HepG2 (cell line): Measurements from ENCODE around the gene OBSL1. TPM values are rescaled to one million over a fixed set of nuclear protein-coding genes. Genes with fewer than 3 reads are reported as not detected.

Source experiments
- HDAC2 ChIP-seq: sonication (generic); formaldehyde crosslinking; IDR thresholded peaks from 2 replicates; pipeline ENCODE4 v1.4.0; 2020; ENCODE audit warnings: missing genetic modification reagents
- HOXA7 ChIP-seq: sonication (generic); formaldehyde crosslinking; IDR thresholded peaks from 2 replicates; pipeline ENCODE4 v1.8.1; 2022; ENCODE audit warnings: mild to moderate bottlenecking, missing genetic modification reagents, moderate library complexity
- NKX3-1 ChIP-seq: sonication (generic); formaldehyde crosslinking; IDR thresholded peaks from 2 replicates; pipeline ENCODE4 v1.5.0; 2020; ENCODE audit warnings: missing genetic modification reagents
- PAF1 ChIP-seq: IDR thresholded peaks from 2 replicates; pipeline ENCODE4 v1.6.1; 2016; ENCODE audit warnings: missing genetic modification reagents, missing compliant biosample characterization
- PCBP1 ChIP-seq: fragments of 200-400 bp; formaldehyde crosslinking; IDR thresholded peaks from 2 replicates; pipeline ENCODE4 v1.6.1; 2017; ENCODE audit warnings: mild to moderate bottlenecking, low read depth, low read length, borderline replicate concordance
- PRMT3 ChIP-seq: sonication (generic); formaldehyde crosslinking; IDR thresholded peaks from 2 replicates; pipeline ENCODE4 v1.8.1; 2022; ENCODE audit warnings: low read depth, mild to moderate bottlenecking, moderate library complexity, missing genetic modification reagents, borderline replicate concordance
- RAD51 ChIP-seq: fragments of 450-650 bp; IDR thresholded peaks from 2 replicates; pipeline ENCODE4 v1.6.1; 2016; ENCODE audit warnings: borderline replicate concordance
- SNAPC2 ChIP-seq: sonication (generic); formaldehyde crosslinking; IDR thresholded peaks from 2 replicates; pipeline ENCODE4 v1.8.1; 2022; ENCODE audit warnings: mild to moderate bottlenecking, missing genetic modification reagents
- TMF1 ChIP-seq: sonication (generic); formaldehyde crosslinking; IDR thresholded peaks from 2 replicates; pipeline ENCODE4 v1.8.1; 2022; ENCODE audit warnings: low read depth, missing genetic modification reagents
- WIZ ChIP-seq: sonication (generic); formaldehyde crosslinking; IDR thresholded peaks from 2 replicates; pipeline ENCODE4 v1.5.1; 2020; ENCODE audit warnings: mild to moderate bottlenecking, missing genetic modification reagents
- ZNF160 ChIP-seq: sonication (generic); formaldehyde crosslinking; IDR thresholded peaks from 2 replicates; pipeline ENCODE4 v1.8.0; 2022; ENCODE audit warnings: mild to moderate bottlenecking, inconsistent platforms, missing genetic modification reagents
- ZNF251 ChIP-seq: sonication (generic); formaldehyde crosslinking; IDR thresholded peaks from 2 replicates; pipeline ENCODE4 v1.9.0; 2021; ENCODE audit warnings: mild to moderate bottlenecking, missing genetic modification reagents
- ZNF562 ChIP-seq: sonication (generic); formaldehyde crosslinking; IDR thresholded peaks from 2 replicates; pipeline ENCODE4 v1.8.0; 2022; ENCODE audit warnings: missing genetic modification reagents, borderline replicate concordance
- ZNF674 ChIP-seq: sonication (generic); formaldehyde crosslinking; IDR thresholded peaks from 2 replicates; pipeline ENCODE4 v1.5.0; 2020; ENCODE audit warnings: low read depth, mild to moderate bottlenecking, missing genetic modification reagents
- polyA plus RNA-seq, 8 experiments: library from polyadenylated mRNA; depleted of rRNA in 3 of 8; stranded (reverse) in 7 of 8; unstranded in 1 of 8; fragments of >200 nt; fragmentation: Illumina TruSeq in 4 of 8; extraction: Trizol in 4 of 8; gene quantifications; 2 replicates each; pipeline versions ENCODE4 v1.2.1 to v1.2.3, GENCODE V29; 2011 to 2016; ENCODE audit warnings: low read depth in 4 of 8, missing spikeins in 1 of 8, mixed read lengths in 1 of 8; ENCODE audit not compliant: insufficient read depth in 1 of 8
- total RNA-seq, 5 experiments: library from RNA; depleted of rRNA; stranded (reverse); fragments of >200 nt; fragmentation: Illumina TruSeq; extraction: Trizol; gene quantifications; 2 replicates each; pipeline ENCODE4 v1.2.3, GENCODE V29; 2016; ENCODE audit warnings: low read depth in 1 of 5
- TF ChIP-seq, protein P1 (sequence below): sonication (generic); formaldehyde crosslinking; IDR thresholded peaks from 2 replicates; pipeline ENCODE4 v1.4.0; 2020; ENCODE audit warnings: missing genetic modification reagents
- TF ChIP-seq, protein P2 (sequence below): IDR thresholded peaks from 2 replicates; pipeline ENCODE4 v1.6.1; 2016; ENCODE audit warnings: low read depth, control low read depth
- TF ChIP-seq, protein P3 (sequence below): sonication (generic); formaldehyde crosslinking; IDR thresholded peaks from 2 replicates; pipeline ENCODE4 v1.9.0; 2022; ENCODE audit warnings: low read depth, missing genetic modification reagents
- TF ChIP-seq, protein P4 (sequence below): sonication (generic); formaldehyde crosslinking; IDR thresholded peaks from 2 replicates; pipeline ENCODE4 v1.4.0; 2020; ENCODE audit warnings: mild to moderate bottlenecking, missing genetic modification reagents, borderline replicate concordance
- TF ChIP-seq, protein P5 (sequence below): sonication (generic); formaldehyde crosslinking; IDR thresholded peaks from 2 replicates; pipeline ENCODE4 v1.4.0; 2020; ENCODE audit warnings: missing genetic modification reagents, mild to moderate bottlenecking, borderline replicate concordance

Gene OBSL1
- total and polyA plus RNA-seq, 2 of the 13 experiments (the other 11 are each of a cell fraction or from before 2014, with no cell fraction given): 86.7 to 218 TPM

DNA sequence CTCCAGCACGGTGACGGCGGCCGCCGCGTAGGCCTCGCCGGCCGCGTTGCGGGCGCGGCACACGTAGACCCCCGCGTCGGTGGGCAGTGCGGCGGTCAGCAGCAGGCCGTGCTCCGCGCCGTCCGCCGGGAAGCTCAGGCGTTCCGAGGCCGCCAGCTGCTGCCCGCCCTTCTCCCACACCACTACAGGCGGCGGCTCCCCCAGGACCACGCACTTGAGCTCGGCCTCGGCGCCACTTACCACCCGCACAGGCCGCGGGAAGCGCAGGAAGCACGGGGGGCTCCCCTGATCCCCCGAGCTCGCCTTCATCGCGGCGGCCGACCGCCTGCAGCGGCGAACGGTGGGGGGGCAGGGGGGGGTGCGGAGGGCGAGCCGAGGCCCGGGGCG lies 422 bp downstream of the OBSL1 start (continued):
- TF ChIP-seq, protein P1, sequence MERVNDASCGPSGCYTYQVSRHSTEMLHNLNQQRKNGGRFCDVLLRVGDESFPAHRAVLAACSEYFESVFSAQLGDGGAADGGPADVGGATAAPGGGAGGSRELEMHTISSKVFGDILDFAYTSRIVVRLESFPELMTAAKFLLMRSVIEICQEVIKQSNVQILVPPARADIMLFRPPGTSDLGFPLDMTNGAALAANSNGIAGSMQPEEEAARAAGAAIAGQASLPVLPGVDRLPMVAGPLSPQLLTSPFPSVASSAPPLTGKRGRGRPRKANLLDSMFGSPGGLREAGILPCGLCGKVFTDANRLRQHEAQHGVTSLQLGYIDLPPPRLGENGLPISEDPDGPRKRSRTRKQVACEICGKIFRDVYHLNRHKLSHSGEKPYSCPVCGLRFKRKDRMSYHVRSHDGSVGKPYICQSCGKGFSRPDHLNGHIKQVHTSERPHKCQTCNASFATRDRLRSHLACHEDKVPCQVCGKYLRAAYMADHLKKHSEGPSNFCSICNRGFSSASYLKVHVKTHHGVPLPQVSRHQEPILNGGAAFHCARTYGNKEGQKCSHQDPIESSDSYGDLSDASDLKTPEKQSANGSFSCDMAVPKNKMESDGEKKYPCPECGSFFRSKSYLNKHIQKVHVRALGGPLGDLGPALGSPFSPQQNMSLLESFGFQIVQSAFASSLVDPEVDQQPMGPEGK (CRISPR knock-in tag): no peak
- TF ChIP-seq, protein P2, sequence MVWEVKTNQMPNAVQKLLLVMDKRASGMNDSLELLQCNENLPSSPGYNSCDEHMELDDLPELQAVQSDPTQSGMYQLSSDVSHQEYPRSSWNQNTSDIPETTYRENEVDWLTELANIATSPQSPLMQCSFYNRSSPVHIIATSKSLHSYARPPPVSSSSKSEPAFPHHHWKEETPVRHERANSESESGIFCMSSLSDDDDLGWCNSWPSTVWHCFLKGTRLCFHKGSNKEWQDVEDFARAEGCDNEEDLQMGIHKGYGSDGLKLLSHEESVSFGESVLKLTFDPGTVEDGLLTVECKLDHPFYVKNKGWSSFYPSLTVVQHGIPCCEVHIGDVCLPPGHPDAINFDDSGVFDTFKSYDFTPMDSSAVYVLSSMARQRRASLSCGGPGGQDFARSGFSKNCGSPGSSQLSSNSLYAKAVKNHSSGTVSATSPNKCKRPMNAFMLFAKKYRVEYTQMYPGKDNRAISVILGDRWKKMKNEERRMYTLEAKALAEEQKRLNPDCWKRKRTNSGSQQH (CRISPR knock-in tag): no peak
- TF ChIP-seq PRMT3 (no peak), HOXA7 (CRISPR knock-in tag) (no peak), ZNF160 (CRISPR knock-in tag) (0 out of 2 replicates have a peak, but pooled peaks have one; percentile 23), WIZ (CRISPR knock-in tag) (no peak), RAD51 (no peak), ZNF251 (no peak), ZNF674 (CRISPR knock-in tag) (peak; percentile 72; the same call in 1 of the 2 replicates), SNAPC2 (CRISPR knock-in tag) (no peak), PAF1 (CRISPR knock-in tag) (no peak), PCBP1 (no peak), HDAC2 (CRISPR knock-in tag) (no peak), NKX3-1 (CRISPR knock-in tag) (no peak), ZNF562 (CRISPR knock-in tag) (no peak), TMF1 (CRISPR knock-in tag) (peak; percentile 86; the same call in 1 of the 2 replicates)
- TF ChIP-seq, protein P3, sequence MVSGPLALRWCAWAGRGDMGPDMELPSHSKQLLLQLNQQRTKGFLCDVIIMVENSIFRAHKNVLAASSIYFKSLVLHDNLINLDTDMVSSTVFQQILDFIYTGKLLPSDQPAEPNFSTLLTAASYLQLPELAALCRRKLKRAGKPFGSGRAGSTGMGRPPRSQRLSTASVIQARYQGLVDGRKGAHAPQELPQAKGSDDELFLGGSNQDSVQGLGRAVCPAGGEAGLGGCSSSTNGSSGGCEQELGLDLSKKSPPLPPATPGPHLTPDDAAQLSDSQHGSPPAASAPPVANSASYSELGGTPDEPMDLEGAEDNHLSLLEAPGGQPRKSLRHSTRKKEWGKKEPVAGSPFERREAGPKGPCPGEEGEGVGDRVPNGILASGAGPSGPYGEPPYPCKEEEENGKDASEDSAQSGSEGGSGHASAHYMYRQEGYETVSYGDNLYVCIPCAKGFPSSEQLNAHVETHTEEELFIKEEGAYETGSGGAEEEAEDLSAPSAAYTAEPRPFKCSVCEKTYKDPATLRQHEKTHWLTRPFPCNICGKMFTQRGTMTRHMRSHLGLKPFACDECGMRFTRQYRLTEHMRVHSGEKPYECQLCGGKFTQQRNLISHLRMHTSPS: no peak
- TF ChIP-seq, protein P4, sequence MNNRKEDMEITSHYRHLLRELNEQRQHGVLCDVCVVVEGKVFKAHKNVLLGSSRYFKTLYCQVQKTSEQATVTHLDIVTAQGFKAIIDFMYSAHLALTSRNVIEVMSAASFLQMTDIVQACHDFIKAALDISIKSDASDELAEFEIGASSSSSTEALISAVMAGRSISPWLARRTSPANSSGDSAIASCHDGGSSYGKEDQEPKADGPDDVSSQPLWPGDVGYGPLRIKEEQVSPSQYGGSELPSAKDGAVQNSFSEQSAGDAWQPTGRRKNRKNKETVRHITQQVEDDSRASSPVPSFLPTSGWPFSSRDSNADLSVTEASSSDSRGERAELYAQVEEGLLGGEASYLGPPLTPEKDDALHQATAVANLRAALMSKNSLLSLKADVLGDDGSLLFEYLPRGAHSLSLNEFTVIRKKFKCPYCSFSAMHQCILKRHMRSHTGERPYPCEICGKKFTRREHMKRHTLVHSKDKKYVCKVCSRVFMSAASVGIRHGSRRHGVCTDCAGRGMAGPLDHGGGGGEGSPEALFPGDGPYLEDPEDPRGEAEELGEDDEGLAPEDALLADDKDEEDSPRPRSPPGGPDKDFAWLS (CRISPR knock-in tag): no peak
- TF ChIP-seq, protein P5, sequence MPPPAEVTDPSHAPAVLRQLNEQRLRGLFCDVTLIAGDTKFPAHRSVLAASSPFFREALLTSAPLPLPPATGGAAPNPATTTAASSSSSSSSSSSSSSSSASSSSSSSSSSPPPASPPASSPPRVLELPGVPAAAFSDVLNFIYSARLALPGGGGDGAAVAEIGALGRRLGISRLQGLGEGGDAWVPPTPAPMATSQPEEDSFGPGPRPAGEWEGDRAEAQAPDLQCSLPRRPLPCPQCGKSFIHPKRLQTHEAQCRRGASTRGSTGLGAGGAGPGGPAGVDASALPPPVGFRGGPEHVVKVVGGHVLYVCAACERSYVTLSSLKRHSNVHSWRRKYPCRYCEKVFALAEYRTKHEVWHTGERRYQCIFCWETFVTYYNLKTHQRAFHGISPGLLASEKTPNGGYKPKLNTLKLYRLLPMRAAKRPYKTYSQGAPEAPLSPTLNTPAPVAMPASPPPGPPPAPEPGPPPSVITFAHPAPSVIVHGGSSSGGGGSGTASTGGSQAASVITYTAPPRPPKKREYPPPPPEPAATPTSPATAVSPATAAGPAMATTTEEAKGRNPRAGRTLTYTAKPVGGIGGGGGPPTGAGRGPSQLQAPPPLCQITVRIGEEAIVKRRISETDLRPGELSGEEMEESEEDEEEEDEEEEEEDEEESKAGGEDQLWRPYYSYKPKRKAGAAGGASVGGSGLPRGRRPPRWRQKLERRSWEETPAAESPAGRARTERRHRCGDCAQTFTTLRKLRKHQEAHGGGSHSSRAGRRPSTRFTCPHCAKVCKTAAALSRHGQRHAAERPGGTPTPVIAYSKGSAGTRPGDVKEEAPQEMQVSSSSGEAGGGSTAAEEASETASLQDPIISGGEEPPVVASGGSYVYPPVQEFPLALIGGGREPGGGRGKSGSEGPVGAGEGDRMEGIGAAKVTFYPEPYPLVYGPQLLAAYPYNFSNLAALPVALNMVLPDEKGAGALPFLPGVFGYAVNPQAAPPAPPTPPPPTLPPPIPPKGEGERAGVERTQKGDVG (CRISPR knock-in tag): no peak
